HepG2 (cell line): Measurements from ENCODE around the gene PMVK. TPM values are rescaled to one million over a fixed set of nuclear protein-coding genes. Genes with fewer than 3 reads are reported as not detected.
A peak's percentile ranks its signal among the peaks of the same experiment; 100 is the strongest.

Source experiments
- ATRX ChIP-seq: sonication (generic); formaldehyde crosslinking; IDR thresholded peaks from 2 replicates; pipeline ENCODE4 v1.4.0; 2020; ENCODE audit warnings: missing genetic modification reagents, borderline replicate concordance
- BRF2 ChIP-seq: sonication (generic); formaldehyde crosslinking; IDR thresholded peaks from 2 replicates; pipeline ENCODE4 v1.8.1; 2022; ENCODE audit warnings: mild to moderate bottlenecking, missing genetic modification reagents
- FOXA1 ChIP-seq, 2 experiments: fragments of 450-650 bp in 1 of 2; sonication (generic) in 1 of 2; formaldehyde crosslinking in 1 of 2; IDR thresholded peaks; 2 replicates each; pipeline versions ENCODE4 v1.4.0 to v1.6.1; 2016 to 2020; ENCODE audit warnings: missing genetic modification reagents in 1 of 2
- FOXA3 ChIP-seq: IDR thresholded peaks from 2 replicates; pipeline ENCODE4 v1.6.1; 2016; ENCODE audit warnings: missing genetic modification reagents, missing compliant biosample characterization
- HDAC1 ChIP-seq: sonication (generic); formaldehyde crosslinking; IDR thresholded peaks from 2 replicates; pipeline ENCODE4 v1.5.1; 2020; ENCODE audit warnings: mild to moderate bottlenecking, missing genetic modification reagents
- KDM2A ChIP-seq: sonication (generic); formaldehyde crosslinking; IDR thresholded peaks from 2 replicates; pipeline ENCODE4 v1.4.0; 2020; ENCODE audit warnings: low read depth, missing genetic modification reagents, borderline replicate concordance
- KDM5A ChIP-seq: fragments of 200-600 bp; sonication (generic); IDR thresholded peaks from 2 replicates; pipeline ENCODE4 v1.7.0; 2018; ENCODE audit warnings: antibody characterized with exemption, mild to moderate bottlenecking, low read length, borderline replicate concordance
- KLF13 ChIP-seq: sonication (generic); formaldehyde crosslinking; IDR thresholded peaks from 2 replicates; pipeline ENCODE4 v1.4.0; 2020; ENCODE audit warnings: mild to moderate bottlenecking, missing genetic modification reagents
- POLR2A ChIP-seq, 2 experiments: IDR thresholded peaks; 2 replicates each; pipeline ENCODE4 v1.6.1; 2011; ENCODE audit warnings: low read depth in 2 of 2, low read length in 2 of 2, mild to moderate bottlenecking in 1 of 2, moderate library complexity in 1 of 2; ENCODE audit not compliant: insufficient read depth in 1 of 2
- SRSF4 ChIP-seq: fragments of 200-400 bp; formaldehyde crosslinking; IDR thresholded peaks from one replicate; pipeline ENCODE4 v1.6.1; 2018; ENCODE audit warnings: mild to moderate bottlenecking, low read depth, low read length, moderate library complexity; ENCODE audit not compliant: poor library complexity, severe bottlenecking
- ZKSCAN5 ChIP-seq: sonication (generic); formaldehyde crosslinking; IDR thresholded peaks from 2 replicates; pipeline ENCODE4 v1.5.1; 2020; ENCODE audit warnings: mild to moderate bottlenecking, missing genetic modification reagents
- ZNF331 ChIP-seq: sonication (generic); formaldehyde crosslinking; IDR thresholded peaks from 2 replicates; pipeline ENCODE4 v1.4.0; 2020; ENCODE audit warnings: missing genetic modification reagents
- ZNF333 ChIP-seq: sonication (generic); formaldehyde crosslinking; IDR thresholded peaks from 2 replicates; pipeline ENCODE4 v1.4.0; 2020; ENCODE audit warnings: mild to moderate bottlenecking, missing genetic modification reagents, borderline replicate concordance
- ZNF367 ChIP-seq: sonication (generic); formaldehyde crosslinking; IDR thresholded peaks from 2 replicates; pipeline ENCODE4 v1.4.0; 2020; ENCODE audit warnings: missing genetic modification reagents, borderline replicate concordance
- ZNF484 ChIP-seq: sonication (generic); formaldehyde crosslinking; IDR thresholded peaks from 2 replicates; pipeline ENCODE4 v1.5.1; 2020; ENCODE audit warnings: mild to moderate bottlenecking, low read depth, missing genetic modification reagents, borderline replicate concordance
- ZNF530 ChIP-seq: sonication (generic); formaldehyde crosslinking; IDR thresholded peaks from 2 replicates; pipeline ENCODE4 v1.5.0; 2020; ENCODE audit warnings: low read depth, mild to moderate bottlenecking, missing genetic modification reagents
- ZNF775 ChIP-seq: sonication (generic); formaldehyde crosslinking; IDR thresholded peaks from 2 replicates; pipeline ENCODE4 v1.4.0; 2020; ENCODE audit warnings: missing genetic modification reagents, mild to moderate bottlenecking, moderate library complexity, borderline replicate concordance
- ZNF782 ChIP-seq: sonication (generic); formaldehyde crosslinking; IDR thresholded peaks from 2 replicates; pipeline ENCODE4 v1.4.0; 2020; ENCODE audit warnings: missing genetic modification reagents, mild to moderate bottlenecking, borderline replicate concordance
- ZNF790 ChIP-seq: sonication (generic); formaldehyde crosslinking; IDR thresholded peaks from 2 replicates; pipeline ENCODE4 v1.8.0; 2022; ENCODE audit warnings: missing genetic modification reagents, mild to moderate bottlenecking, borderline replicate concordance
- polyA plus RNA-seq, 8 experiments: library from polyadenylated mRNA; depleted of rRNA in 3 of 8; stranded (reverse) in 7 of 8; unstranded in 1 of 8; fragments of >200 nt; fragmentation: Illumina TruSeq in 4 of 8; extraction: Trizol in 4 of 8; gene quantifications; 2 replicates each; pipeline versions ENCODE4 v1.2.1 to v1.2.3, GENCODE V29; 2011 to 2016; ENCODE audit warnings: low read depth in 4 of 8, missing spikeins in 1 of 8, mixed read lengths in 1 of 8; ENCODE audit not compliant: insufficient read depth in 1 of 8
- total RNA-seq, 5 experiments: library from RNA; depleted of rRNA; stranded (reverse); fragments of >200 nt; fragmentation: Illumina TruSeq; extraction: Trizol; gene quantifications; 2 replicates each; pipeline ENCODE4 v1.2.3, GENCODE V29; 2016; ENCODE audit warnings: low read depth in 1 of 5
- TF ChIP-seq, protein P1 (sequence below): sonication (generic); formaldehyde crosslinking; IDR thresholded peaks from 2 replicates; pipeline ENCODE4 v1.5.0; 2020; ENCODE audit warnings: mild to moderate bottlenecking, missing genetic modification reagents
- TF ChIP-seq, protein P2 (sequence below): IDR thresholded peaks from 2 replicates; pipeline ENCODE4 v1.6.1; 2016
- TF ChIP-seq, protein P3 (sequence below): sonication (generic); formaldehyde crosslinking; IDR thresholded peaks from 2 replicates; pipeline ENCODE4 v1.5.0; 2020; ENCODE audit warnings: missing genetic modification reagents, mild to moderate bottlenecking, borderline replicate concordance

The PMVK gene
- total and polyA plus RNA-seq, 2 of the 13 experiments (the other 11 are each of a cell fraction or from before 2014, with no cell fraction given) = 3.9 to 12.6 TPM

DNA sequence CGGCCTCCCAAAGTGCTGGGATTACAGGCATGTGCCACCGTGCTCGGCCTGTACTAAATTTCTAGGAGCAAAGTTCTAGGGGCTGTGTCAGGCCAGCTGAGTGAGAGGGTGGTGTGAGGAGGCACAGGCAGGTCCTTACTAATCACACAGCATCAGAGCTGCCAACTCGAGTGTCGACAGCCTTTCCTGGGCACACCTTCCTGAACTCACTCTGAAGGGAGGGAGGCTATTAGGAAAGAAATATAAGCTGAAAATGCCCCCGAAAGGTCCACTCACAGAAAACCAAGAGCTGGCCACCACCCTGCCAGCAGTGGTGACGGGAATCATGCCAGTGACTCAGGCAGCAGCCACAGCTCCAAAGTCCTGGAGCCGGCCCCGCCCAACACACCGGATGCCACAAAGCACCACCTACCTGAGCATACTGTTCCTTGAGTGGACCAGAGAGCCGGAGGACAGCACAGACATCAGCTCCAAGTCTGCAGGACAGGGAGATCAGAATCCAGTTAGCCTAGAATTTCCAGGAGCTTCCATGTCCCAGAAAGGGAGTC, 4.5 kb downstream of the PMVK start (continued):
- TF ChIP-seq, protein P1, sequence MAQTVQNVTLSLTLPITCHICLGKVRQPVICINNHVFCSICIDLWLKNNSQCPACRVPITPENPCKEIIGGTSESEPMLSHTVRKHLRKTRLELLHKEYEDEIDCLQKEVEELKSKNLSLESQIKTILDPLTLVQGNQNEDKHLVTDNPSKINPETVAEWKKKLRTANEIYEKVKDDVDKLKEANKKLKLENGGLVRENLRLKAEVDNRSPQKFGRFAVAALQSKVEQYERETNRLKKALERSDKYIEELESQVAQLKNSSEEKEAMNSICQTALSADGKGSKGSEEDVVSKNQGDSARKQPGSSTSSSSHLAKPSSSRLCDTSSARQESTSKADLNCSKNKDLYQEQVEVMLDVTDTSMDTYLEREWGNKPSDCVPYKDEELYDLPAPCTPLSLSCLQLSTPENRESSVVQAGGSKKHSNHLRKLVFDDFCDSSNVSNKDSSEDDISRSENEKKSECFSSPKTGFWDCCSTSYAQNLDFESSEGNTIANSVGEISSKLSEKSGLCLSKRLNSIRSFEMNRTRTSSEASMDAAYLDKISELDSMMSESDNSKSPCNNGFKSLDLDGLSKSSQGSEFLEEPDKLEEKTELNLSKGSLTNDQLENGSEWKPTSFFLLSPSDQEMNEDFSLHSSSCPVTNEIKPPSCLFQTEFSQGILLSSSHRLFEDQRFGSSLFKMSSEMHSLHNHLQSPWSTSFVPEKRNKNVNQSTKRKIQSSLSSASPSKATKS (CRISPR knock-in tag) = no peak
- TF ChIP-seq ZNF775 = no peak
- peak; percentile 37; the same call in 1 of the 2 replicates for TF ChIP-seq KDM2A (CRISPR knock-in tag)
- no peak; the same call in 1 of the 2 replicates for TF ChIP-seq KDM5A
- peak; percentile 73; the same call in 1 of the 2 replicates for TF ChIP-seq ZNF331 (CRISPR knock-in tag)
- TF ChIP-seq ZKSCAN5 (CRISPR knock-in tag) = no peak
- TF ChIP-seq POLR2A (IDR thresholded peaks at IDR 0.05; ENCODE audit: insufficient read depth in 1 of 2, low read depth in 2 of 2, low read length in 2 of 2) = peak; percentile 77 to 83
- no peak for TF ChIP-seq ZNF367
- peak; percentile 69 for TF ChIP-seq HDAC1 (CRISPR knock-in tag)
- TF ChIP-seq ZNF782 = no peak
- TF ChIP-seq SRSF4 = no peak
- TF ChIP-seq ZNF484 (CRISPR knock-in tag) = no peak
- TF ChIP-seq, protein P2, sequence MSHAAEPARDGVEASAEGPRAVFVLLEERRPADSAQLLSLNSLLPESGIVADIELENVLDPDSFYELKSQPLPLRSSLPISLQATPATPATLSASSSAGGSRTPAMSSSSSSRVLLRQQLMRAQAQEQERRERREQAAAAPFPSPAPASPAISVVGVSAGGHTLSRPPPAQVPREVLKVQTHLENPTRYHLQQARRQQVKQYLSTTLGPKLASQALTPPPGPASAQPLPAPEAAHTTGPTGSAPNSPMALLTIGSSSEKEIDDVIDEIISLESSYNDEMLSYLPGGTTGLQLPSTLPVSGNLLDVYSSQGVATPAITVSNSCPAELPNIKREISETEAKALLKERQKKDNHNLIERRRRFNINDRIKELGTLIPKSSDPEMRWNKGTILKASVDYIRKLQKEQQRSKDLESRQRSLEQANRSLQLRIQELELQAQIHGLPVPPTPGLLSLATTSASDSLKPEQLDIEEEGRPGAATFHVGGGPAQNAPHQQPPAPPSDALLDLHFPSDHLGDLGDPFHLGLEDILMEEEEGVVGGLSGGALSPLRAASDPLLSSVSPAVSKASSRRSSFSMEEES (CRISPR knock-in tag) = 0 out of 2 replicates have a peak, but pooled peaks have one; percentile 4
- TF ChIP-seq FOXA3 = 0 out of 2 replicates have a peak, but pooled peaks have one; percentile 13
- TF ChIP-seq, protein P3, sequence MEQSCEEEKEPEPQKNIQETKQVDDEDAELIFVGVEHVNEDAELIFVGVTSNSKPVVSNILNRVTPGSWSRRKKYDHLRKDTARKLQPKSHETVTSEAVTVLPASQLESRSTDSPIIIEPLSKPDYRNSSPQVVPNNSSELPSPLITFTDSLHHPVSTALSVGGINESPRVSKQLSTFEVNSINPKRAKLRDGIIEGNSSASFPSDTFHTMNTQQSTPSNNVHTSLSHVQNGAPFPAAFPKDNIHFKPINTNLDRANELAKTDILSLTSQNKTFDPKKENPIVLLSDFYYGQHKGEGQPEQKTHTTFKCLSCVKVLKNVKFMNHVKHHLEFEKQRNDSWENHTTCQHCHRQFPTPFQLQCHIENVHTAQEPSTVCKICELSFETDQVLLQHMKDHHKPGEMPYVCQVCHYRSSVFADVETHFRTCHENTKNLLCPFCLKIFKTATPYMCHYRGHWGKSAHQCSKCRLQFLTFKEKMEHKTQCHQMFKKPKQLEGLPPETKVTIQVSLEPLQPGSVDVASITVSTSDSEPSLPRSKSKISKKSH (CRISPR knock-in tag) = no peak
- TF ChIP-seq ZNF790 (CRISPR knock-in tag) = no peak
- no peak for TF ChIP-seq KLF13 (CRISPR knock-in tag)
- no peak for TF ChIP-seq BRF2 (CRISPR knock-in tag)
- no peak for TF ChIP-seq FOXA1 (IDR thresholded peaks at IDR 0.05)
- no peak for TF ChIP-seq FOXA1 (CRISPR knock-in tag; IDR thresholded peaks at IDR 0.05)
- no peak for TF ChIP-seq ZNF530
- no peak for TF ChIP-seq ATRX (CRISPR knock-in tag)
- TF ChIP-seq ZNF333 (CRISPR knock-in tag) = no peak
